HL-60/S4 (cell line): ENCODE data around the gene NR2C2AP.

Source experiments
- in situ Hi-C: fragments of 300-500 bp; cut with MboI; formaldehyde crosslinking; loops from 2 replicates; pipeline ENCODE4 v1.14.3; 2022; ENCODE audit warnings: low sequenced_read_pairs

NR2C2AP gene

GRCh38 chr19:19154768-19155494 lies 48.3 kb downstream of the NR2C2AP start:
- in situ Hi-C loops, result loop anchor here (25.0 kb wide), 1 partner anchor 332 kb away; no protein-coding TSS in a partner anchor

GRCh38 chr19:19152668-19153384 lies 50.4 kb downstream of the NR2C2AP start:
- in situ Hi-C loops, result loop anchor here (25.0 kb wide), 1 partner anchor 334 kb away; no protein-coding TSS in a partner anchor

GRCh38 chr19:19151418-19151817 lies 51.8 kb downstream of the NR2C2AP start:
- in situ Hi-C loops, result loop anchor here (25.0 kb wide), 1 partner anchor 336 kb away; no protein-coding TSS in a partner anchor
